ENCODE measurements around the gene CATSPERE. TPM values are rescaled to one million over a fixed set of nuclear protein-coding genes. Genes with fewer than 3 reads are reported as not detected.

The CATSPERE gene
- total RNA-seq, 4 donors from 2014 or later: 0.82 to 5.3 (median 1.2) TPM

DNA sequence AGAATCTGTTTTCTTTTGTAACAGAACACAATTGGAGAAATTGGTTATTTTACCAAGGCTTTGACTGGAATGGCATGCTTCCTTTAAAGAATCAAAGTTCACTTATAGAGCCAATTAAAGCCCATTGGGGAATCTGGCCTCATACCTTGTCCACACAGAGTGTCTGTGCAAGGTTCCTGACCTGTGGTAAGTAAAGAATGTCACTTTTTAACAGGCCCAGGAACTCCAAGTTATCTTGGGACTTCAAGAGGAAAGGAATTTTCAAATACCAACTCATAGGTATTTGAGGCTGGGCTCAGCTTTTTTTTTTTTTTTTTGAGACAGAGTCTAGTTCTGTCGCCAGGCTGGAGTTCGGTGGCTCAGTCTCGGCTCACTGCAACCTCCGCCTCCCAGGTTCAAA lies 2.3 kb upstream of the CATSPERE start:
- TF ChIP-seq, protein P1, sequence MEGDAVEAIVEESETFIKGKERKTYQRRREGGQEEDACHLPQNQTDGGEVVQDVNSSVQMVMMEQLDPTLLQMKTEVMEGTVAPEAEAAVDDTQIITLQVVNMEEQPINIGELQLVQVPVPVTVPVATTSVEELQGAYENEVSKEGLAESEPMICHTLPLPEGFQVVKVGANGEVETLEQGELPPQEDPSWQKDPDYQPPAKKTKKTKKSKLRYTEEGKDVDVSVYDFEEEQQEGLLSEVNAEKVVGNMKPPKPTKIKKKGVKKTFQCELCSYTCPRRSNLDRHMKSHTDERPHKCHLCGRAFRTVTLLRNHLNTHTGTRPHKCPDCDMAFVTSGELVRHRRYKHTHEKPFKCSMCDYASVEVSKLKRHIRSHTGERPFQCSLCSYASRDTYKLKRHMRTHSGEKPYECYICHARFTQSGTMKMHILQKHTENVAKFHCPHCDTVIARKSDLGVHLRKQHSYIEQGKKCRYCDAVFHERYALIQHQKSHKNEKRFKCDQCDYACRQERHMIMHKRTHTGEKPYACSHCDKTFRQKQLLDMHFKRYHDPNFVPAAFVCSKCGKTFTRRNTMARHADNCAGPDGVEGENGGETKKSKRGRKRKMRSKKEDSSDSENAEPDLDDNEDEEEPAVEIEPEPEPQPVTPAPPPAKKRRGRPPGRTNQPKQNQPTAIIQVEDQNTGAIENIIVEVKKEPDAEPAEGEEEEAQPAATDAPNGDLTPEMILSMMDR (IDR thresholded peaks at IDR 0.05; ENCODE audit: low read depth): no peak

DNA sequence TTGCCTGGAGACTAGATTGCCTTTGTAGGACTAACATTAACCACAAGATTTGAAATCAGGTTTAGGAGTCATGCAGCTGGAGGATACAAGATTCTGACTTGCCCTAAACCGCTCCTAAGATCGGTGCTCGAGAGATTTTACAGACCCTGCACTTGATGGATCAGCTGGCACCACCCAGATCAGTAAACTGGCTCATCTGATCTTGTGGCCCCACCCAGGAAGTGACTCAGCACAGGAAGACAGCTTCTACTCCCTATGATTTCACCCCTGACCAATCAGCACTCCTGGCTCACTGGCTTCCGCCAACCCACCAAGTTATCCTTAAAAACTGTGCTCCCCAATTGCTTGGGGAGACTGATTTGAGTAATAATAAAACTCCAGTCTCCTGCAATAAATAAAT lies 876 bp upstream of the CATSPERE start:
- TF ChIP-seq, protein P1 (IDR thresholded peaks at IDR 0.05; ENCODE audit: low read depth): no peak

DNA sequence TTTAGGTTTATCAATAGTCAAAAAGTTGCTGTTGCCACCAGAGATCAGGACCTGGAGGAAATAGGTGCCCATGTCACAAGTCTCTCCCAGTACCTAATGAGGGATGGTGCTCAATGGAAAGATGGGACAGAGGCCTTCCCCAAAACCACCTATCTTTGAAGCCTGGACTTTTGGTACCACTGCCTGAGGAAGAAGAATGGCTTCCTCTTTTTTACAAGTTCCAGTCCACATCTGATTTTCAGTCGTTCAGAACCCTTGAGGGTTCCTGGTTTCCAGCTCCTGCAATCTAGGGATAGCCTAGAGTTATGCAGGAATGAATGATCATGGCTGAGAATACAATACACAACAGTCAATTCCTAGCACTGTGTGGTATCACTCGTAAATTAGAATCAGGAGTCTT lies 5.7 kb downstream of the CATSPERE start:
- TF ChIP-seq, protein P1 (IDR thresholded peaks at IDR 0.05; ENCODE audit: low read depth): no peak

DNA sequence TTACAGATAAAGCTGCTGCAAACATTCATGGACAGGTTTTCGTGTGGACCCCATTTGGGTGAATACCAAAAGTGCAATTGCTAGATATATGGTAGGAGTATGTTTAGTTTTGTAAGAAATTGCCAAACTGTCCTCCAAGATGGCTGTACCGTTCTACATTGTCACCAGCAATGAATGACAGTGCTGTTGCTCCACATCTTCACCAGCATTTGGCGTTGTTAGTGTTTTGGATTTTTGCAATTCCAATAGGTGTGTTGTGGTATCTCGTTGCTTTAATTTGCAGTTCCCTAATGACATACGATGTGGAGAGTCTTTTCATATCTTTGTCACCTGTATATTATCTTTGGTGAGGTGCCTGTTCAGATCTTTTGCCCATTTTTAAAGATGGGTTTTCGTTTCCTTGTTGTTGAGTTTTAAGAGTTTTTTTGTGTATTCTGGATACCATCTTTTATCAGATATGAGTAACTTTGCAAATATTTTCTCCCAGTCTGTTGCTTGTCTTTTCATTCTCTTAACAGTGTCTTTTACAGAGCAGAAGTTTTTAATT lies 12.1 kb downstream of the CATSPERE start:
- TF ChIP-seq, protein P1 (IDR thresholded peaks at IDR 0.05; ENCODE audit: low read depth): no peak

DNA sequence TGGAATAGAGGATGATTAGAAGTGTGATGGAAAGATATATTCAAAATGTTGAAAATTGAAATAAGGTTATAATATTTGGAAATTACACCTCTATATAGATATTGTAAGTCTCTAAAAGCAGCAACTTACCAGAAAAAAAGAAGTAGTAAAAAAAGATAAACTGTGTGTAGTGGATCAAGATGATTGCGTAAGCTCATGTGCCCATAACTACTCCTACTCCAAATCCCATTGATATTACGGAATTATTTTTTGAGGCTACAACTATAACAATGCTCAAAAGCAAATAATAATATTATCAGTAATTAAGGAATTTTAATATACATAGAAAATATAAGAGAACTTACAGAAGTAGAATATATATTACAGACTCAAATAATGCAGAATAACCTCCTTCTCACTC lies 33.6 kb downstream of the CATSPERE start:
- TF ChIP-seq, protein P1 (IDR thresholded peaks at IDR 0.05; ENCODE audit: low read depth): no peak

DNA sequence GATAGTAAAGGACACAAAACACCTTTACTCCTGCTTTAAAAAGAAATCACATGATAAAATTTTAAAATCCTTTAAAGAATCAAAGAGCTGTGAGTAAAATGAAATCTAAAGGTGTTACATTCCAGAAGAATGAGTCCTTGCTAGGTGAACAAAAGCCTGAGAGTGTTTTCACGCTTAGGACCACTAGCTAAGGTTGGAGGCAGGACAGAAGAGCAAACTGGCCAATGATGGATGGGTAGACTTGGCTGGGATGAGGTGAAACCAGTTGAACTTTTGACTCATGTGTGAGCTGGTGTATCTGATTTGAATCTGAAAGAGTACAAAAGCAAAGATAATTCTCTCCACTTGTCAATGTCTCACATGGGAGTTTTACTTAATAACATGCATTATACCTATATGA lies 35.1 kb downstream of the CATSPERE start:
- TF ChIP-seq, protein P1 (IDR thresholded peaks at IDR 0.05; ENCODE audit: low read depth): no peak

DNA sequence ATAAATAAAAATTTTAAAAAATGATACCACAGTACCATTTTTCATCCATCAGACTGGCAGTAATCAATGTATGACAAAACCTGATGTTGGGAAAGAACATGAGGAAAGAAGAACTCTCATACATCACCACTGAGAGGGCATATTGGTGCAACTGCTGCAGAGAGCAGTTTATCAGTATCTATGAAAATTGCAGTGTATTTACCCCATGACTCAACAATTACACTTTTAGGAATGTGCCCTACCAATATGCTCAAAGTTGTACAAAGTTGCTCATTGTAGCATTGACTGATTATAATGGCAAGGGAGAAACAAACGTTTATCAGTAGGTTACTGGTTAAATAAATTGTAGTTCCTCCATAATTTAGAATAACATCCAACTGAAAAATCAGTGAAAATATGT lies 36.7 kb downstream of the CATSPERE start:
- TF ChIP-seq, protein P1 (IDR thresholded peaks at IDR 0.05; ENCODE audit: low read depth): no peak
